OCI-LY3 (cell line): Measurements from ENCODE around the gene PLCB2.

Experiments used
- CTCF ChIP-seq: fragments of 200-600, 300-600 bp; sonication (generic); IDR thresholded peaks from 2 replicates; pipeline ENCODE4 v1.5.1; 2014; ENCODE audit warnings: antibody characterized with exemption, low read length, low read depth
- EZH2phosphoT487 ChIP-seq: fragments of 200-600 bp; shearing (Covaris generic); IDR thresholded peaks from 2 replicates; pipeline ENCODE4 v1.6.1; 2018; ENCODE audit warnings: antibody characterized with exemption, mixed run types, low read depth

- TF ChIP-seq CTCF (no peak), EZH2phosphoT487 (no peak)
Measured at GRCh38 chr15:40300367-40300766, 7.4 kb downstream of the PLCB2 start.
